GM19452 (cell line): ENCODE data around the gene USP35.

Source experiments
- ATAC-seq: cut with Tn5 transposase; IDR thresholded peaks from one replicate; pipeline ENCODE4 v1.9.1; 2021; ENCODE audit not compliant: unreplicated experiment

USP35 gene

DNA sequence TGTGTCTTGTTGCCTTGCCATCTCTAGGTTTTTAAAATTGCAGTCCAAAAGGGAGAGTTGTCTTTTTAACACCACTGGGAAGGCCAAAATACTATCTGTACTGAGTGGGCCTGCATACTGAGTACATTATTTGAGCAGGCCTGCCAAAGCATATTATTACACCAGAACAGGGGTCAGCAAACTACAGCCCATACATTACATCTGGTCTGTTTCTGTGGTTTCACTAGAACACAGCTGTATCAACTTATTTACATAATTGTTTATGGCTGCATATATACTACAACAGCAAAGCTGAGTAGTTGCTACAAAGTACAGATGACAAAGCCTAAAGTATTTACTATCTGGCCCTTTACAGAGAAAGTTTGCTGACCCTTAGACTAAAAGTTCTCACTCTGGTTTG, 74.0 kb downstream of the USP35 start:
- ATAC-seq = no peak
